ENCODE results near the gene RGS12.
"Not testable (repeated sequence)": the region's sequence is repeated elsewhere in the genome, so short reads cannot be mapped to it uniquely, and the experiment has no call there.

RGS12 gene

DNA sequence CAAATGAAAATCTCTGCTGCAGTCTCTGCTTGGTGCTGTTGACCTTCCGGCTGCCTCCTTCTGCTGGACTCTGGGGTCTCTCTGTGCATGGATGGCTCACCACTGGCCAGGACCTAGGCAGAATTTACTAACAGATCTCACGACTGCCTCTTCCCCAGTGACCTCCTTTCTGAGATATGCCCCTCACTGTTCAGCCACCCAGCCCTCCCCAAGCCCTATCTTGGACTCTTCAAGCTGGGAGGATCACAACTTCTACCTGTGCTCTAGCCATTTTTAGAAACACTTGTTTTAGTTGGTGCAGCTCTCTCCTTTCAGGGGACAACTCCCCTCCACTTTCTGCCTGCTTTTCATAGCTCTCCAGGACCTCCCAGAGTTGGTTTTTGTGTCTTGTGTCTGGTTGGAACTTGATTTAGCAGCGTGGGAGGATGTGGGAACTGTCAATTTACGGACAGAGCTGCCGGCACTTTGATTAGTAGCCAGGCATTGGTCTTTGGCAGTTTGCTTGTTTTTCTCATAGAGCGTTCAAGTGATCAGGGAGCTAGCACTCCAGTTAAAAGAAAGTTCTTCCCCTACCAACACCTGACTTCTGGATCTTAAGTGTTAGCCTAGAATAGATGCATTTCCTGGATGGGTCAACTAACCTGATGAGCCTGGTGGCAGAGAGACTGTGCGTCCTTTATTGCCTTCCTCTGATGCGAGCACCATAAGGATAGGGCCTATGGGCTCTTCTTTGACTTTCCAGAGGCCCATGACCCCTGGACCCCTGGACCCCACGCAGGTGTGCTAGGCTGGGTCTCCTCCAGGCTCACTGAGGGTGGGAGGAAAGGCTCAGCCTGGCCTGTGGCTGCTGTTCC lies 6.5 kb downstream of the RGS12 start:
- TF ChIP-seq CTCF (IDR thresholded peaks at IDR 0.05; ENCODE audit: control insufficient read depth, extremely low read depth, insufficient read depth), result no peak
- DNase-seq (ENCODE audit: low read depth), result no peak
- no peak overlapping the region for H3K4me3 ChIP-seq (ENCODE audit: low read depth, low read length)

DNA sequence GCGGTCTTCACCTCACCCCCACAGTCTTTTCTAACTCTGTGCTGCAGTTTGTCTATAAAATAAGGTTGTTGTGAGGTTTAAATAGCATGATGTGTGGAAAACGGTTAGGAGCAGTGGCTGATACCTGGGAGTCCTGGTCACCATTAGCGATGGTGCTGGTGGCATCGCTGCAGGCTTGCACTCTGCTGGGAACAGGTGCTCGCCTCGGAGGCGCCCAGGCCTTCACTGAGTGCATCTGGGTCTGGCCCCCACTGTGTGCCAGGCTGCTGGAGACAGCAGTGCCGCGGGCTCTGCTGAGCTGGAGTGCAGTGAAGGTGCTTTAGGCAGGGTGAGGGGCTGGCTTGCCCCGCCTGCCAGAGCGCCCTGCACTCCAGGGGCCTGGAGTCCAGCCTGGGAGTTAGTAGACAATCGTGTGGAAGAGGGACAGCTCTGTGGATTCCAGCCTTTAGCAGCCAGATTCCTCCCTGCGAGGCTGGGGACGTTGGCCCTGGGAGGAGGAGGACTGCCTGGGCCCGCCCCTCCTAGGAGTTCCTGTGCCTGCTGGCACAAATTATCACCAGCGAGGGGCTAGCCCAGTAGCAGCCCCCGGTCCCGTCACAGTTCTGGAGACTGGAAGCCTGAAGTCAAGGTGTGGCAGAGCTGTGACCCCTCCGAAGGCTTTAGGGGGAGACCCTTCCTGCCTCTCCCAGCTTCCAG lies 7.3 kb downstream of the RGS12 start:
- DNase-seq (ENCODE audit: low read depth), result no peak
- TF ChIP-seq CTCF (IDR thresholded peaks at IDR 0.05; ENCODE audit: control insufficient read depth, extremely low read depth, insufficient read depth), result no peak
- no peak overlapping the region for H3K4me3 ChIP-seq (ENCODE audit: low read depth, low read length)

DNA sequence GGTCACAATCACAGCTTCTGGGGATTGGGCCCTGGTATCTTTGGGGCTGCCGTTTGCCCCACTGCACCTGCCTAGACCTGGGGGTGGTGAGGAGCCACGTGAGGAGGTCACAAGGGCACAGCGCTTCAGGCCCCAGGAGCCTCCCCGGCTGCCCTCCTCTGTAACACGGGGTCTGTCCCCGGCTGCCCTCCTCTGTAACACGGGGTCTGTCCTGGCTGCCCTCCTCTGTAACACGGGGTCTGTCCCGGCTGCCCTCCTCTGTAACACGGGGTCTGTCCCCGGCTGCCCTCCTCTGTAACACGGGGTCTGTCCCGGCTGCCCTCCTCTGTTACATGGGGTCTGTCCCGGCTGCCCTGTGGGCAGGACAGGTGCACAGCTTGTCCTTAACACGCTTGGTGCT lies 8.1 kb downstream of the RGS12 start:
- DNase-seq (ENCODE audit: low read depth); H3K4me3 ChIP-seq (ENCODE audit: low read depth, low read length): not testable (repeated sequence)

DNA sequence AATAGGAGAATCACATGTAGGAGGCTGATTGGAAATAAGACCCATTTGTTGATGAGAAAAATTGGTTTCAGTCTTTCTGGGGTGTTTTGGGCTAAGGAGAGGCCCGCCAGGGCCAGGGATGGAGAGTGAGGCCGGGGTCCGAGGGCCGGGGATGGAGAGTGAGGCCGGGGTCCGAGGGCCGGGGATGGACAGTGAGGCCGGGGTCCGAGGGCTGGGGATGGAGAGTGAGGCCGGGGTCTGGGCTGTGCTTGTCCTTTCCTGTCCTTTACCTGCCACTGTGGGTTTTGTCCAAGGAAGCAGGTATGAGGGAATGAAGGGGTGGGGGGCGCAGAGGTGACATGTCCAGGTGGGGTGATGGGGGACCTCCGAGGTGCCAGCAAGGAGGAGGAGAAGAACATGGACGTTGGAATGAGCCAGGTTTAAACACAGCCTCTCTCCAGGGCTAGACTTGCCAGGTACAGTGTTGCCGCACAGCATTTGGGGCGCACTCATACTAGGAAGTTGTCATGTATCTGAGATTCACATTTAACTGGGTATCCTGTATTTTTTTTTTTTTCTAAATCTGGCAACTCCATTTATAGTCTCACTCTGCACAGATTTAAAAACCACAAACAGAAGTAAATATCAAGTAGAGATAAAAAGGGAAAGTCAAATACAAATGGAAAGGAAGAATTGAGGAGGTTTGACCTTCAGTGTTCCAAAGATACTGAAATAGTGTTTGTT lies 8.8 kb downstream of the RGS12 start:
- no peak for DNase-seq (ENCODE audit: low read depth)
- H3K4me3 ChIP-seq (ENCODE audit: low read depth, low read length), result no peak overlapping the region
- TF ChIP-seq CTCF (IDR thresholded peaks at IDR 0.05; ENCODE audit: control insufficient read depth, extremely low read depth, insufficient read depth), result no peak

- DNase-seq (ENCODE audit: low read depth), result no peak
- no peak for TF ChIP-seq CTCF (IDR thresholded peaks at IDR 0.05; ENCODE audit: control insufficient read depth, extremely low read depth, insufficient read depth)
- H3K4me3 ChIP-seq (ENCODE audit: low read depth, low read length), result no peak overlapping the region
Observed at GRCh38 chr4:3302173-3302785, 9.5 kb downstream of the RGS12 start.

- no peak for TF ChIP-seq CTCF (IDR thresholded peaks at IDR 0.05; ENCODE audit: control insufficient read depth, extremely low read depth, insufficient read depth)
- no peak overlapping the region for H3K4me3 ChIP-seq (ENCODE audit: low read depth, low read length)
- DNase-seq (ENCODE audit: low read depth), result no peak
Observed at GRCh38 chr4:3302786-3303564, 10.2 kb downstream of the RGS12 start.

All from LNCaP clone FGC (cell line).